IMR-90 (cell line): ENCODE results near the gene TMEM126A. TPM values are rescaled to one million over a fixed set of nuclear protein-coding genes. Genes with fewer than 3 reads are reported as not detected.

Source experiments
- ATAC-seq: fragments of 200-7000 bp; cut with Tn5 transposase; 2 replicates; pipeline ENCODE4 v1.9.1; 2020; ENCODE audit warnings: low read depth, mild to moderate bottlenecking, moderate library complexity
- BruUV-seq: library from RNA; stranded (reverse); fragments of 400-500 nt; replicated peaks from 2 replicates; lab custom pipeline; 2021; lab: Mats Ljungman, UMichigan
- CTCF ChIA-PET: fragments of 300-600 bp; formaldehyde crosslinking; extraction: SDS; loops from one replicate; lab custom pipeline; 2021; ENCODE audit warnings: antibody characterized with exemption; lab: Yijun Ruan, JAX
- POLR2A ChIA-PET: fragments of 300-600 bp; sonication (Branson Sonifier 250); formaldehyde crosslinking; loops from one replicate; lab custom pipeline; 2022; ENCODE audit warnings: antibody characterized with exemption; ENCODE audit not compliant: unreplicated experiment; lab: Charles Lee
- DNase-seq: peaks from one replicate; pipeline ENCODE4 v3.0.0; 2013
- H2AFZ ChIP-seq: replicated peaks from 2 replicates; pipeline ENCODE3; 2013; ENCODE audit warnings: low read length, mild to moderate bottlenecking; ENCODE audit not compliant: poor library complexity
- H2AK5ac ChIP-seq: 2 replicates; pipeline ENCODE4 v1.6.1; 2013; ENCODE audit warnings: low read depth, low read length, inconsistent platforms
- H2AK9ac ChIP-seq: replicated peaks from 2 replicates; pipeline ENCODE3; 2013; ENCODE audit warnings: mild to moderate bottlenecking, low read depth, low read length, moderate library complexity; ENCODE audit not compliant: poor library complexity
- H2BK120ac ChIP-seq: 2 replicates; pipeline ENCODE4 v1.6.1; 2013; ENCODE audit warnings: low read depth, low read length, inconsistent platforms
- H2BK15ac ChIP-seq: 3 replicates; pipeline ENCODE4 v1.6.1; 2013; ENCODE audit warnings: low read depth, low read length, inconsistent platforms
- H2BK20ac ChIP-seq: 2 replicates; pipeline ENCODE4 v1.6.1; 2013; ENCODE audit warnings: low read depth, mild to moderate bottlenecking, inconsistent platforms, low read length, moderate library complexity
- H2BK5ac ChIP-seq: 2 replicates; pipeline ENCODE4 v1.6.1; 2013; ENCODE audit warnings: mild to moderate bottlenecking, low read depth, low read length, inconsistent platforms; ENCODE audit not compliant: poor library complexity, severe bottlenecking
- H3K14ac ChIP-seq: replicated peaks from 2 replicates; pipeline ENCODE4 v1.6.1; 2013; ENCODE audit warnings: low read depth, low read length, inconsistent platforms
- H3K18ac ChIP-seq: 2 replicates; pipeline ENCODE4 v1.6.1; 2013; ENCODE audit warnings: low read depth, low read length, control low read depth
- H3K23ac ChIP-seq: 2 replicates; pipeline ENCODE4 v1.6.1; 2013; ENCODE audit warnings: low read depth, low read length, inconsistent platforms
- H3K27ac ChIP-seq: 2 replicates; pipeline ENCODE4 v1.5.1; 2013; ENCODE audit warnings: mild to moderate bottlenecking, control low read depth, low read length; ENCODE audit not compliant: insufficient read depth
- H3K27me3 ChIP-seq: 2 replicates; pipeline ENCODE4 v1.6.1; 2013; ENCODE audit warnings: low read length; ENCODE audit not compliant: control insufficient read depth, insufficient read depth
- H3K36me3 ChIP-seq: 2 replicates; pipeline ENCODE4 v1.6.1; 2013; ENCODE audit warnings: low read length, mixed read lengths; ENCODE audit not compliant: control insufficient read depth, insufficient read depth
- H3K4ac ChIP-seq: 2 replicates; pipeline ENCODE4 v1.6.1; 2013; ENCODE audit warnings: low read depth, low read length, inconsistent platforms
- H3K4me1 ChIP-seq: 2 replicates; pipeline ENCODE4 v1.6.1; 2013; ENCODE audit warnings: low read length, mixed read lengths; ENCODE audit not compliant: control insufficient read depth, insufficient read depth
- H3K4me2 ChIP-seq: 2 replicates; pipeline ENCODE4 v1.6.1; 2013; ENCODE audit warnings: low read depth, mild to moderate bottlenecking, control low read depth, low read length, moderate library complexity
- H3K4me3 ChIP-seq: 2 replicates; pipeline ENCODE4 v1.5.1; 2013; ENCODE audit warnings: low read depth, mild to moderate bottlenecking, control low read depth, low read length, moderate library complexity; ENCODE audit not compliant: insufficient read depth
- H3K56ac ChIP-seq: 2 replicates; pipeline ENCODE4 v1.6.1; 2013; ENCODE audit warnings: low read length, inconsistent platforms; ENCODE audit not compliant: insufficient read depth; ENCODE audit errors: extremely low read depth
- H3K79me1 ChIP-seq, 2 experiments: 2 replicates each; pipeline ENCODE4 v1.6.1; 2013; ENCODE audit warnings: low read length in 2 of 2, inconsistent platforms in 1 of 2, low read depth in 1 of 2
- H3K9ac ChIP-seq: 2 replicates; pipeline ENCODE4 v1.6.1; 2013; ENCODE audit warnings: low read depth, low read length, control low read depth
- H3K9me1 ChIP-seq: 2 replicates; pipeline ENCODE4 v1.6.1; 2013; ENCODE audit warnings: low read length, inconsistent platforms; ENCODE audit not compliant: insufficient read depth
- H3K9me3 ChIP-seq: 2 replicates; pipeline ENCODE4 v1.6.1; 2013; ENCODE audit warnings: low read length; ENCODE audit not compliant: control insufficient read depth, insufficient read depth
- H4K20me1 ChIP-seq: 2 replicates; pipeline ENCODE4 v1.6.1; 2013; ENCODE audit warnings: low read length, inconsistent platforms; ENCODE audit not compliant: insufficient read depth
- H4K5ac ChIP-seq: 2 replicates; pipeline ENCODE4 v1.6.1; 2013; ENCODE audit warnings: mild to moderate bottlenecking, low read depth, low read length, control low read depth
- H4K8ac ChIP-seq, 2 experiments: 2 replicates each; pipeline ENCODE4 v1.6.1; 2013; ENCODE audit warnings: low read depth in 2 of 2, low read length in 2 of 2, control low read depth in 1 of 2, inconsistent platforms in 1 of 2
- H4K91ac ChIP-seq: 2 replicates; pipeline ENCODE4 v1.6.1; 2013; ENCODE audit warnings: low read depth, low read length, inconsistent platforms; ENCODE audit not compliant: insufficient read depth
- BHLHE40 ChIP-seq: fragments of 150-350 bp; IDR thresholded peaks from 2 replicates; pipeline ENCODE4 v1.6.1; 2016; ENCODE audit warnings: mild to moderate bottlenecking, low read depth, low read length
- CHD1 ChIP-seq: IDR thresholded peaks from 2 replicates; pipeline ENCODE4 v1.6.1; 2012; ENCODE audit warnings: low read depth, low read length, improper control_type of control experiment
- CTCF ChIP-seq: conservative IDR thresholded peaks from 2 replicates; pipeline ENCODE4 v1.5.1; 2012; ENCODE audit warnings: mild to moderate bottlenecking, low read depth, low read length, improper control_type of control experiment
- RAD21 ChIP-seq: IDR thresholded peaks from 2 replicates; pipeline ENCODE4 v1.6.1; 2012; ENCODE audit warnings: low read length, improper control_type of control experiment
- SMC3 ChIP-seq: fragments of 150-350 bp; IDR thresholded peaks from 2 replicates; pipeline ENCODE4 v1.6.1; 2016; ENCODE audit warnings: low read depth, mild to moderate bottlenecking, antibody characterized with exemption, low read length, moderate library complexity
- WGBS, 2 experiments: methylation state at CpG; one replicate each; pipeline versions ENCODE4 v1.1.5 to v1.1.7; 2013; ENCODE audit warnings: missing lambda C conversion rate in 2 of 2; ENCODE audit not compliant: insufficient read length in 1 of 2; ENCODE audit errors: extremely low coverage in 2 of 2; 5-methylcytosine and 5-hydroxymethylcytosine counted together
- dilution Hi-C: fragments of 300-500 bp; cut with HindIII; formaldehyde crosslinking; loops from one replicate; pipeline ENCODE4 v1.14.3; 2018; ENCODE audit warnings: low sequenced_read_pairs; ENCODE audit not compliant: unreplicated experiment
- in situ Hi-C: fragments of 300-500 bp; cut with MboI; formaldehyde crosslinking; loops from 3 replicates; pipeline ENCODE4 v1.14.3; 2019; ENCODE audit warnings: low sequenced_read_pairs, inconsistent platforms, mixed read lengths
- intact Hi-C: fragments of 100-400 bp; cut with micrococcal nuclease; formaldehyde crosslinking; loops from 2 replicates; pipeline ENCODE4 v1.10.0; 2022
- polyA plus RNA-seq, 3 experiments: library from polyadenylated mRNA; depleted of rRNA; stranded (reverse); fragments of >200 nt; gene quantifications; 2 replicates each; pipeline ENCODE4 v1.2.3, GENCODE V29; 2012; ENCODE audit warnings: low replicate concordance in 1 of 3
- total RNA-seq: library from RNA; depleted of rRNA; stranded (reverse); fragments of >200 nt; gene quantifications from 2 replicates; pipeline ENCODE4 v1.2.3, GENCODE V29; 2012

TMEM126A gene
- total and polyA plus RNA-seq, 2 of the 4 experiments (the other 2 are of a cell fraction): 34.9 to 60.4 TPM

GRCh38 chr11:85694385-85694980 is 46.7 kb downstream of the TMEM126A start:
- Histone ChIP-seq H3K9me3 (no peaks in the 10 kb centered on the region), H2BK5ac (peak overlapping the region; percentile 62), H2AK5ac (no peak overlapping the region), H4K5ac (peak overlapping the region; percentile 87), H3K4me2 (no peak overlapping the region), H3K36me3 (peaks cover 20% of the 10 kb centered on the region), H4K91ac (peak overlapping the region; percentile 69; the same call in 1 of the 2 replicates), H3K4me1 (peaks cover 6% of the 10 kb centered on the region), H4K8ac (peak overlapping the region in 1 of 2 experiments; percentile 37; a peak in 1 of 4 replicates), H3K9me1 (no peaks in the 10 kb centered on the region), H3K4me3 (no peak overlapping the region), H3K56ac (no peak overlapping the region), H2AFZ (no peak overlapping the region), H3K27me3 (no peaks in the 10 kb centered on the region), H4K20me1 (no peaks in the 10 kb centered on the region), H3K14ac (0 out of 2 replicates have a peak overlapping the region, but pooled peaks have one; percentile 46), H3K18ac (peak overlapping the region; percentile 89; the same call in 1 of the 2 replicates), H3K27ac (peak overlapping the region; percentile 63; the same call in 1 of the 2 replicates), H3K79me1 (0 out of 4 replicates have a peak, but pooled peaks cover 0 to 2% of the 10 kb centered on the region in 2 experiments), H2BK20ac (no peak overlapping the region), H2BK15ac (no peak overlapping the region; the same call in 2 of the 3 replicates), H2AK9ac (no peak overlapping the region), H2BK120ac (peak overlapping the region; percentile 36; the same call in 1 of the 2 replicates), H3K23ac (0 out of 2 replicates have a peak overlapping the region, but pooled peaks have one; percentile 29), H3K4ac (peak overlapping the region; percentile 37; the same call in 1 of the 2 replicates), H3K9ac (no peak overlapping the region)
- peak; percentile 71 for DNase-seq
- ATAC-seq: peak; percentile 69
- intact Hi-C loops: loop anchor here (2.0 kb wide), 2 partner anchors 134 to 160 kb away; partner anchors contain the start of gene CCDC83
- BruUV-seq: TSS peak; percentile 88
- ChIA-PET POLR2A (interaction anchor here (0.5 kb wide), 1 partner anchor 103 kb away, joined by 7 read pairs; no protein-coding TSS in a partner anchor), CTCF (interaction anchor here (1.3 to 1.8 kb wide), 4 partner anchors 9 to 160 kb away, joined by 3 to 7 read pairs (median 6); partner anchors contain the start of genes CCDC83 and CCDC89)
- TF ChIP-seq SMC3: peak; percentile 65
- TF ChIP-seq CHD1: no peak
- TF ChIP-seq BHLHE40: no peak
- peak; percentile 67 for TF ChIP-seq CTCF
- TF ChIP-seq RAD21: peak; percentile 77
- in situ Hi-C loops: loop anchor here (25.0 kb wide), 1 partner anchor 593 kb away; no protein-coding TSS in a partner anchor
- dilution Hi-C loops: no loop called here
- no CpG with 5 or more reads among the region's 1 CpG for WGBS, 2 experiments
